K562 (cell line): ENCODE results near the gene PTGES3L. TPM values are rescaled to one million over a fixed set of nuclear protein-coding genes. Genes with fewer than 3 reads are reported as not detected.

Experiments used
- BRD9 ChIP-seq: fragments of 450-650 bp; IDR thresholded peaks from 2 replicates; pipeline ENCODE4 v1.6.1; 2018; ENCODE audit warnings: low read depth; ENCODE audit not compliant: partially characterized antibody
- E2F4 ChIP-seq: sonication (generic); formaldehyde crosslinking; IDR thresholded peaks from 2 replicates; pipeline ENCODE4 v1.8.0; 2022; ENCODE audit warnings: mild to moderate bottlenecking, low read depth, missing genetic modification reagents
- FIP1L1 ChIP-seq: fragments of 200-400 bp; formaldehyde crosslinking; IDR thresholded peaks from 2 replicates; pipeline ENCODE4 v1.6.1; 2018; ENCODE audit warnings: mild to moderate bottlenecking, low read depth, low read length; ENCODE audit not compliant: poor library complexity, severe bottlenecking
- FOS ChIP-seq: IDR thresholded peaks from 3 replicates; pipeline ENCODE4 v1.6.1; 2011; ENCODE audit not compliant: insufficient read length; ENCODE audit errors: extremely low read depth
- GTF2F1 ChIP-seq: IDR thresholded peaks from 2 replicates; pipeline ENCODE4 v1.6.1; 2011; ENCODE audit warnings: low read depth, low read length, improper control_type of control experiment
- HDAC1 ChIP-seq, 2 experiments: fragments of 450-650 bp; IDR thresholded peaks; 2 replicates each; pipeline ENCODE4 v1.6.1; 2016 to 2017; ENCODE audit warnings: inconsistent platforms in 1 of 2, mild to moderate bottlenecking in 1 of 2, moderate library complexity in 1 of 2
- HLTF ChIP-seq: fragments of 450-650 bp; IDR thresholded peaks from 2 replicates; pipeline ENCODE4 v1.6.1; 2016
- HMBOX1 ChIP-seq: sonication (generic); IDR thresholded peaks from 2 replicates; pipeline ENCODE4 v1.6.1; 2016
- KDM1A ChIP-seq, 2 experiments: fragments of 450-650 bp; IDR thresholded peaks; 2 replicates each; pipeline ENCODE4 v1.6.1; 2016; ENCODE audit warnings: mild to moderate bottlenecking in 2 of 2
- LEF1 ChIP-seq: fragments of 450-650 bp; IDR thresholded peaks from 2 replicates; pipeline ENCODE4 v1.6.1; 2016; ENCODE audit warnings: mild to moderate bottlenecking
- NR2C2 ChIP-seq, 2 experiments: fragments of 200-800 bp in 1 of 2; sonication (Bioruptor generic) in 1 of 2; sonication (generic) in 1 of 2; formaldehyde crosslinking in 1 of 2; IDR thresholded peaks; 2 replicates each; pipeline versions ENCODE4 v1.6.1 to v1.8.0; 2016 to 2022; ENCODE audit warnings: mild to moderate bottlenecking in 1 of 2, missing compliant biosample characterization in 1 of 2, missing genetic modification characterization in 1 of 2, missing genetic modification reagents in 1 of 2
- PHF8 ChIP-seq: fragments of 200-600 bp; sonication (generic); IDR thresholded peaks from 2 replicates; pipeline ENCODE4 v1.6.1; 2012; ENCODE audit warnings: mixed run types, mild to moderate bottlenecking, inconsistent platforms, low read length, moderate library complexity, borderline replicate concordance
- POLR2B ChIP-seq: fragments of 450-650 bp; IDR thresholded peaks from 2 replicates; pipeline ENCODE4 v1.6.1; 2018; ENCODE audit warnings: low read depth; ENCODE audit not compliant: partially characterized antibody
- SAP30 ChIP-seq: fragments of 200-600 bp; sonication (generic); IDR thresholded peaks from 2 replicates; pipeline ENCODE4 v1.6.1; 2012; ENCODE audit warnings: borderline replicate concordance, low read depth, mild to moderate bottlenecking, moderate library complexity, low read length, control low read depth, inconsistent platforms; ENCODE audit not compliant: insufficient read depth, poor library complexity, severe bottlenecking
- SIN3A ChIP-seq, 2 experiments: fragments of 150-350 bp in 1 of 2; IDR thresholded peaks; 2 replicates each; pipeline ENCODE4 v1.6.1; 2011 to 2016; ENCODE audit warnings: borderline replicate concordance in 2 of 2, low read depth in 2 of 2, low read length in 2 of 2, mild to moderate bottlenecking in 2 of 2, moderate library complexity in 2 of 2; ENCODE audit not compliant: control insufficient read depth in 1 of 2
- SMARCC2 ChIP-seq: fragments of 450-650 bp; IDR thresholded peaks from 2 replicates; pipeline ENCODE4 v1.6.1; 2017; ENCODE audit warnings: antibody characterized with exemption, moderate library complexity, mild to moderate bottlenecking, low read depth
- SMC3 ChIP-seq: conservative IDR thresholded peaks from 2 replicates; pipeline ENCODE4 v1.6.1; 2011; ENCODE audit warnings: low read depth, low read length, improper control_type of control experiment; ENCODE audit not compliant: insufficient read depth
- SOX6 ChIP-seq: fragments of 450-650 bp; IDR thresholded peaks from 2 replicates; pipeline ENCODE4 v1.6.1; 2014; ENCODE audit warnings: mild to moderate bottlenecking
- STAT5A ChIP-seq: IDR thresholded peaks from 2 replicates; pipeline ENCODE4 v1.6.1; 2012; ENCODE audit warnings: low read length, inconsistent platforms, borderline replicate concordance
- SUPT5H ChIP-seq: fragments of 450-650 bp; IDR thresholded peaks from 2 replicates; pipeline ENCODE4 v1.6.1; 2016
- TAF9B ChIP-seq: fragments of 450-650 bp; IDR thresholded peaks from 2 replicates; pipeline ENCODE4 v1.6.1; 2018; ENCODE audit warnings: mild to moderate bottlenecking; ENCODE audit not compliant: partially characterized antibody
- TEAD1 ChIP-seq, 2 experiments: fragments of 450-650 bp in 1 of 2; sonication (generic) in 1 of 2; formaldehyde crosslinking; IDR thresholded peaks; 2 replicates each; pipeline versions ENCODE4 v1.4.0 to v1.8.0; 2020 to 2022; ENCODE audit warnings: mild to moderate bottlenecking in 2 of 2, missing genetic modification reagents in 1 of 2
- ZBTB7A ChIP-seq: IDR thresholded peaks from 2 replicates; pipeline ENCODE4 v1.6.1; 2011; ENCODE audit warnings: low read depth, mild to moderate bottlenecking, low read length, moderate library complexity, borderline replicate concordance; ENCODE audit not compliant: control insufficient read depth
- ZNF511 ChIP-seq: sonication (generic); formaldehyde crosslinking; IDR thresholded peaks from 2 replicates; pipeline ENCODE4 v1.8.0; 2022; ENCODE audit warnings: mild to moderate bottlenecking, missing genetic modification reagents
- polyA plus RNA-seq, 8 experiments: library from polyadenylated mRNA; depleted of rRNA in 4 of 8; stranded (reverse) in 5 of 8; unstranded in 3 of 8; fragments of >200 nt; fragmentation: Nextera tagmentation in 2 of 8; fragmentation: Illumina TruSeq in 1 of 8; extraction: Ambion mirVana in 2 of 8; extraction: Trizol in 1 of 8; gene quantifications; 2 replicates each; pipeline versions ENCODE4 v1.2.1 to v1.2.3, GENCODE V29; 2011 to 2014; ENCODE audit warnings: inconsistent platforms in 1 of 8, missing spikeins in 1 of 8
- total RNA-seq, 7 experiments: library from RNA; depleted of rRNA in 6 of 7; stranded (reverse); fragments of >200 nt in 6 of 7; fragmentation: Illumina TruSeq in 2 of 7; extraction: Trizol in 2 of 7; gene quantifications; 2 replicates each; pipeline versions ENCODE4 v1.2.1 to v1.2.3, GENCODE V29; 2011 to 2021; ENCODE audit warnings: low replicate concordance in 1 of 7

The PTGES3L gene
- total and polyA plus RNA-seq, 9 of the 15 experiments (the other 6 are each of a cell fraction or from before 2014, with no cell fraction given), result 6.0 to 16.0 (median 9.6) TPM

GRCh38 chr17:43024407-43025289 lies 44.8 kb upstream of the PTGES3L start, which contains the start of gene RND2 (continued):
- TF ChIP-seq STAT5A, result peak; percentile 10; the same call in 1 of the 2 replicates
- TF ChIP-seq SOX6, result peak; percentile 55
- TF ChIP-seq LEF1, result 0 out of 2 replicates have a peak, but pooled peaks have one; percentile 33
- TF ChIP-seq POLR2B, result peak; percentile 65
- peak; percentile 78 for TF ChIP-seq ZBTB7A
- TF ChIP-seq KDM1A (IDR thresholded peaks at IDR 0.05), result peak in 1 of 2 experiments; percentile 98; a peak in 2 of 4 replicates
- 0 out of 2 replicates have a peak, but pooled peaks have one; percentile 23 for TF ChIP-seq E2F4 (CRISPR knock-in tag)
- peak in 1 of 2 experiments; percentile 96; a peak in 2 of 4 replicates for TF ChIP-seq HDAC1 (IDR thresholded peaks at IDR 0.05)
- TF ChIP-seq HLTF, result 0 out of 2 replicates have a peak, but pooled peaks have one; percentile 25
- peak; percentile 96 for TF ChIP-seq HMBOX1
- TF ChIP-seq ZNF511, result no peak
- TF ChIP-seq TAF9B, result peak; percentile 9
- peak; percentile 86 for TF ChIP-seq SAP30
- TF ChIP-seq FOS, result no peak
- no peak for TF ChIP-seq FIP1L1
- peak; percentile 70 for TF ChIP-seq SMC3
- peak; percentile 78 for TF ChIP-seq SUPT5H
- no peak for TF ChIP-seq GTF2F1
- TF ChIP-seq PHF8, result peak; percentile 72; the same call in 1 of the 2 replicates
- peak in 1 of 2 experiments; percentile 38; a peak in 1 of 4 replicates for TF ChIP-seq TEAD1 (CRISPR knock-in tag; IDR thresholded peaks at IDR 0.05)
- no peak for TF ChIP-seq NR2C2 (CRISPR knock-in tag; IDR thresholded peaks at IDR 0.05)
- peak; percentile 61; the same call in 1 of the 2 replicates for TF ChIP-seq NR2C2 (tag; IDR thresholded peaks at IDR 0.05)
- TF ChIP-seq BRD9, result peak; percentile 65
- TF ChIP-seq SIN3A (IDR thresholded peaks at IDR 0.05; ENCODE audit: borderline replicate concordance in 2 of 2, control insufficient read depth in 1 of 2, low read depth in 2 of 2, low read length in 2 of 2), result peak; percentile 55 to 92; a peak in 2 of 4 replicates
- no peak for TF ChIP-seq SMARCC2
